Smooth muscle cell (in vitro differentiated cells): Measurements from ENCODE around the gene ABCC9. TPM values are rescaled to one million over a fixed set of nuclear protein-coding genes. Genes with fewer than 3 reads are reported as not detected.

Source experiments
- DNase-seq: peaks from one replicate; lab custom pipeline; 2025; ENCODE audit not compliant: unreplicated experiment; lab: John Stamatoyannopoulos, UW
- H2AFZ ChIP-seq: fragments of 200-600 bp; sonication (generic); 2 replicates; pipeline ENCODE4 v1.6.0; 2016; ENCODE audit warnings: antibody characterized with exemption, low read depth, mild to moderate bottlenecking
- H3F3A ChIP-seq: fragments of 200-600 bp; sonication (generic); 2 replicates; pipeline ENCODE4 v1.6.0; 2017; ENCODE audit warnings: antibody characterized with exemption, low read depth
- H3K27ac ChIP-seq: fragments of 200-600 bp; sonication (generic); 2 replicates; pipeline ENCODE4 v1.5.1; 2016; ENCODE audit warnings: low read depth, mild to moderate bottlenecking
- H3K27me3 ChIP-seq: fragments of 200-600 bp; sonication (generic); 2 replicates; pipeline ENCODE4 v1.6.1; 2016; ENCODE audit warnings: low read depth, mild to moderate bottlenecking
- H3K36me3 ChIP-seq: fragments of 200-600 bp; sonication (generic); 2 replicates; pipeline ENCODE4 v1.5.1; 2016; ENCODE audit warnings: low read depth
- H3K4me1 ChIP-seq: fragments of 200-600 bp; sonication (generic); 2 replicates; pipeline ENCODE4 v1.5.1; 2016; ENCODE audit warnings: low read depth
- H3K4me2 ChIP-seq: fragments of 200-600 bp; sonication (generic); 2 replicates; pipeline ENCODE4 v1.6.0; 2016; ENCODE audit warnings: mild to moderate bottlenecking
- H3K4me3 ChIP-seq: fragments of 200-600 bp; sonication (generic); 2 replicates; pipeline ENCODE4 v1.5.1; 2016; ENCODE audit warnings: mild to moderate bottlenecking
- H3K79me2 ChIP-seq: fragments of 200-600 bp; sonication (generic); 2 replicates; pipeline ENCODE4 v1.6.0; 2016; ENCODE audit warnings: low read depth, mild to moderate bottlenecking
- H3K9ac ChIP-seq: fragments of 200-600 bp; sonication (generic); 2 replicates; pipeline ENCODE4 v1.6.0; 2016; ENCODE audit warnings: low read depth
- H3K9me3 ChIP-seq: fragments of 200-600 bp; sonication (generic); replicated peaks from 2 replicates; pipeline ENCODE4 v1.5.1; 2016; ENCODE audit warnings: low read depth
- H4K20me1 ChIP-seq: fragments of 200-600 bp; sonication (generic); 2 replicates; pipeline ENCODE4 v1.6.0; 2016; ENCODE audit warnings: low read depth
- CTCF ChIP-seq: fragments of 200-600 bp; sonication (generic); IDR thresholded peaks from 2 replicates; pipeline ENCODE4 v1.5.1; 2017; ENCODE audit warnings: borderline replicate concordance, mild to moderate bottlenecking, antibody characterized with exemption; ENCODE audit not compliant: insufficient read depth, poor library complexity, severe bottlenecking
- WGBS: methylation state at CpG from one replicate; pipeline ENCODE4 v1.1.7; 2016; ENCODE audit warnings: low lambda C conversion rate; 5-methylcytosine and 5-hydroxymethylcytosine counted together
- polyA plus RNA-seq: library from polyadenylated mRNA; unstranded; fragments of >200 nt; fragmentation: Nextera tagmentation; extraction: Ambion mirVana; gene quantifications from 2 replicates; pipeline ENCODE4 v1.2.1, GENCODE V29; 2016
- total RNA-seq: library from RNA; depleted of rRNA; stranded (reverse); fragments of >200 nt; gene quantifications from 2 replicates; pipeline ENCODE4 v1.2.3, GENCODE V29; 2014

ABCC9 gene
- total and polyA plus RNA-seq, 2 experiments from 2014 or later, result 0.22 TPM; not detected in 1

- H3K9ac ChIP-seq, result no peak overlapping the region
Measured at GRCh38 chr12:21819236-21819635, 122.0 kb downstream of the ABCC9 start.

GRCh38 chr12:21818627-21819026, 122.6 kb downstream of the ABCC9 start:
- Histone ChIP-seq H3K9me3 (no peaks in the 10 kb centered on the region), H3K4me1 (no peaks in the 10 kb centered on the region), H3F3A (no peaks in the 10 kb centered on the region), H3K4me2 (peak overlapping the region; percentile 7), H3K9ac (no peak overlapping the region), H4K20me1 (no peaks in the 10 kb centered on the region), H3K27ac (peak overlapping the region; percentile 40), H3K79me2 (no peaks in the 10 kb centered on the region), H3K27me3 (no peaks in the 10 kb centered on the region), H2AFZ (no peak overlapping the region), H3K36me3 (no peaks in the 10 kb centered on the region), H3K4me3 (no peak overlapping the region)
- DNase-seq, result no peak
- TF ChIP-seq CTCF, result no peak
- WGBS, result 53% methylated on average over 2 of the region's 2 CpGs

More at GRCh38 chr12:21819236-21819635, 122.0 kb downstream of the ABCC9 start:
- Histone ChIP-seq H3K27me3 (no peaks in the 10 kb centered on the region), H3K4me2 (peak overlapping the region; percentile 7), H3K27ac (peak overlapping the region; percentile 40), H3K4me1 (no peaks in the 10 kb centered on the region), H3F3A (no peaks in the 10 kb centered on the region), H3K9me3 (no peaks in the 10 kb centered on the region), H2AFZ (no peak overlapping the region), H3K4me3 (no peak overlapping the region), H3K36me3 (no peaks in the 10 kb centered on the region), H4K20me1 (no peaks in the 10 kb centered on the region), H3K79me2 (no peaks in the 10 kb centered on the region)
- no peak for TF ChIP-seq CTCF
- DNase-seq, result no peak
- 20% methylated on average over 2 of the region's 2 CpGs for WGBS

DNA sequence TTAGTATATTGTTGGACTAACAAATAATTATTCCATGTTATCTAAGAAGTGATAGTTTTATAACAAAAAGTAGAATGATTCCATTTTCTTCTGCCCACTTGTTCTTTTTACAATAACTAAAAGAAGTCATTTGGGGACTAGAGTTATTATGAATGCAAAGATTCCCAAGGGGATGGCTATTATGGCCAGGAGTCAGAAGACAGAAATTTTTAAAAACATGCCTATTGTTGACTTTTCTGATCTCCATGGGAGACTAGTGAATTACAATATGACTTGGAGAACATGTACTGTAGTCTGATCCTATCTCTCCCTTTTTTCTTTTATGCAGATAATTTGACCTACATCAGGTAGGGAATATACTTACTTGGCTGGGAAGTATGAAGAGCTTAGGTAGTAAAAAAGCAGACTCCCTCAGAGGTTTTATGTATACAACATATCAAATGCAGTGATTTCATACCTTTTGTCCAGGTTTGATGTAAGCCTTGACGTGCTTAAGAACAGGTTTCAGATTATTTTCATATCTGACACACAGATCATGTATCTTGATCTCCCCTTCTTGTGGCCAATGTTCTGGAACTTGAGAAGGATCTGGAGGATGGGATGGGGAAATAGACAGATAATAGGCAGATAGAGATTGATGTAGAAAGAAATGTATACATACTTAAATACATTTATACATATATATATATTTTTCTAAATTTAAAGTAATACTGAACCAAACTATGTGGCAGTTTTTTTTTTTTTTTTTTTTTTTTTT, 125.7 kb downstream of the ABCC9 start:
- WGBS, result 59% methylated on average over 1 of the region's 1 CpG
- no peaks in the 10 kb centered on the region for H3K4me1 ChIP-seq
- no peaks in the 10 kb centered on the region for H4K20me1 ChIP-seq
- no peak overlapping the region for H3K27ac ChIP-seq
- no peaks in the 10 kb centered on the region for H3K9me3 ChIP-seq
- TF ChIP-seq CTCF, result no peak
- H3K36me3 ChIP-seq, result no peaks in the 10 kb centered on the region
- H2AFZ ChIP-seq, result no peak overlapping the region
- no peak overlapping the region for H3K4me2 ChIP-seq
- no peak overlapping the region for H3K4me3 ChIP-seq
- no peaks in the 10 kb centered on the region for H3K27me3 ChIP-seq
- no peaks in the 10 kb centered on the region for H3F3A ChIP-seq
- DNase-seq, result no peak
- H3K79me2 ChIP-seq, result no peaks in the 10 kb centered on the region
- H3K9ac ChIP-seq, result no peak overlapping the region

DNA sequence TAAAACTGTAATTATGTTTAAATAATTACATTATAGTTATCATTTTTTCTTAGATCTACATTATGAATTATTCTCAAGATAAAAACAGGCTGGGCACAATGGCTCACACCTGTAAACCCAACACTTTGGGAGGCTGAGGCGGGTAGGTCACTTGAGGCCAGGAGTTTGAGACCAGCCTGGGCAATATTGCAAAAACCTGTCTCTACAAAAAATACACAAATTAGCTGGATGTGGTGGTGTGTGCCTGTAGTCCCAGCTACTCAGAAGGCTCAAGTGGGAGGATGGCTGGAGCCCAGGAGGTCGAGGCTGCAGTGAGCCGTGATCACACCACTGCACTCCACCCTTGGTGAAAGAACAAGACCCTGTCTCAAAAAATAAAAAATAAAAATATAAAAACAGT, 126.4 kb downstream of the ABCC9 start:
- no peak overlapping the region for H3K4me3 ChIP-seq
- no peaks in the 10 kb centered on the region for H3K27me3 ChIP-seq
- H3K4me2 ChIP-seq, result no peak overlapping the region
- H3K4me1 ChIP-seq, result no peaks in the 10 kb centered on the region
- no peaks in the 10 kb centered on the region for H3K36me3 ChIP-seq
- no peak for DNase-seq
- H3K79me2 ChIP-seq, result no peaks in the 10 kb centered on the region
- H2AFZ ChIP-seq, result no peak overlapping the region
- H3K9ac ChIP-seq, result no peak overlapping the region
- no peaks in the 10 kb centered on the region for H4K20me1 ChIP-seq
- H3K27ac ChIP-seq, result no peak overlapping the region
- no peak for TF ChIP-seq CTCF
- no peaks in the 10 kb centered on the region for H3F3A ChIP-seq
- 94% methylated on average over 3 of the region's 3 CpGs for WGBS
- H3K9me3 ChIP-seq, result no peaks in the 10 kb centered on the region
